Measurements from ENCODE around the gene NAXD.

- TF ChIP-seq CTCF (IDR thresholded peaks at IDR 0.05; ENCODE audit: insufficient read depth, low read length, poor library complexity, severe bottlenecking) (no peak), EZH2phosphoT487 (conservative IDR thresholded peaks at IDR 0.05; ENCODE audit: low read length) (no peak)
These were observed 15.3 kb downstream of the NAXD start for GRCh38 chr13:110630566-110631119.

All from SU-DHL-6 (cell line).